Brain pericyte (primary cell): Measurements from ENCODE around the gene PELI1.
"Not testable (repeated sequence)": the region's sequence is repeated elsewhere in the genome, so short reads cannot be mapped to it uniquely, and the experiment has no call there.

Experiments
- DNase-seq: peaks from one replicate; pipeline ENCODE4 v3.0.0-alpha.2; 2012; ENCODE audit warnings: low read depth, low spot score

PELI1 gene

GRCh38 chr2:64122358-64122757, 21.9 kb downstream of the PELI1 start:
- no peak for DNase-seq

- DNase-seq: no peak
These were observed 23.3 kb downstream of the PELI1 start for GRCh38 chr2:64120928-64121327.

- DNase-seq: no peak
These were observed 24.2 kb downstream of the PELI1 start for GRCh38 chr2:64120008-64120407.

- no peak for DNase-seq
These were observed 24.9 kb downstream of the PELI1 start for GRCh38 chr2:64119369-64119768.

GRCh38 chr2:64115808-64116598, 28.2 kb downstream of the PELI1 start:
- no peak for DNase-seq

- DNase-seq: no peak
These were observed 29.3 kb downstream of the PELI1 start for GRCh38 chr2:64114912-64115277.

GRCh38 chr2:64114063-64114911, 29.9 kb downstream of the PELI1 start:
- DNase-seq: no peak

- DNase-seq: no peak
These were observed 32.2 kb downstream of the PELI1 start for GRCh38 chr2:64112016-64112415.

GRCh38 chr2:64111426-64111825, 32.8 kb downstream of the PELI1 start:
- DNase-seq: no peak

GRCh38 chr2:64108666-64109241, 35.5 kb downstream of the PELI1 start:
- DNase-seq: no peak

GRCh38 chr2:64106481-64106880, 37.7 kb downstream of the PELI1 start:
- no peak for DNase-seq

GRCh38 chr2:64105670-64106461, 38.4 kb downstream of the PELI1 start:
- DNase-seq: no peak

- DNase-seq: no peak
These were observed 39.3 kb downstream of the PELI1 start for GRCh38 chr2:64104933-64105332.

- DNase-seq: not testable (repeated sequence)
These were observed 41.5 kb downstream of the PELI1 start for GRCh38 chr2:64102736-64103135.

GRCh38 chr2:64101141-64101591, 43.1 kb downstream of the PELI1 start:
- DNase-seq: no peak

- not testable (repeated sequence) for DNase-seq
These were observed 43.6 kb downstream of the PELI1 start for GRCh38 chr2:64100584-64100983.

GRCh38 chr2:64094663-64095382, 49.4 kb downstream of the PELI1 start:
- DNase-seq: no peak

- no peak for DNase-seq
These were observed 50.9 kb downstream of the PELI1 start for GRCh38 chr2:64093341-64093740.

- DNase-seq: no peak
These were observed 51.7 kb downstream of the PELI1 start for GRCh38 chr2:64092502-64092901.

- DNase-seq: no peak
These were observed 54.0 kb downstream of the PELI1 start for GRCh38 chr2:64090264-64090663.
